Central memory CD8-positive, alpha-beta T cell (primary cell): ENCODE results near the gene PNN.
"Not testable (repeated sequence)": the region's sequence is repeated elsewhere in the genome, so short reads cannot be mapped to it uniquely, and the experiment has no call there.

Experiments used
- ATAC-seq: fragments of 150-1000 bp; cut with Tn5 transposase; replicated peaks from 2 replicates; pipeline ENCODE4 v1.10.0; 2022; ENCODE audit warnings: mild to moderate bottlenecking, moderate FRiP score, moderate number of reproducible peaks; ENCODE audit not compliant: poor library complexity, severe bottlenecking; ENCODE audit errors: extremely low read depth
- DNase-seq, 2 donors: peaks; one replicate each; pipeline ENCODE4 v3.0.0; 2021; ENCODE audit warnings: low spot score in 2 of 2
- H3K27ac Mint-ChIP-seq: one replicate; pipeline ENCODE4 v1.8.0; 2022; ENCODE audit warnings: low read depth, mild to moderate bottlenecking, moderate library complexity, mixed read lengths
- H3K27me3 Mint-ChIP-seq: one replicate; pipeline ENCODE4 v1.8.0; 2022; ENCODE audit warnings: mixed read lengths
- H3K36me3 Mint-ChIP-seq: one replicate; pipeline ENCODE4 v1.8.0; 2022; ENCODE audit warnings: mild to moderate bottlenecking, moderate library complexity, mixed read lengths; ENCODE audit not compliant: insufficient read depth
- H3K4me1 Mint-ChIP-seq: one replicate; pipeline ENCODE4 v1.8.0; 2022; ENCODE audit warnings: mixed read lengths
- H3K4me3 Mint-ChIP-seq: one replicate; pipeline ENCODE4 v1.8.0; 2022; ENCODE audit warnings: mild to moderate bottlenecking, moderate library complexity, mixed read lengths
- H3K9me3 Mint-ChIP-seq: one replicate; pipeline ENCODE4 v1.8.0; 2022; ENCODE audit warnings: mixed read lengths

Gene PNN

DNA sequence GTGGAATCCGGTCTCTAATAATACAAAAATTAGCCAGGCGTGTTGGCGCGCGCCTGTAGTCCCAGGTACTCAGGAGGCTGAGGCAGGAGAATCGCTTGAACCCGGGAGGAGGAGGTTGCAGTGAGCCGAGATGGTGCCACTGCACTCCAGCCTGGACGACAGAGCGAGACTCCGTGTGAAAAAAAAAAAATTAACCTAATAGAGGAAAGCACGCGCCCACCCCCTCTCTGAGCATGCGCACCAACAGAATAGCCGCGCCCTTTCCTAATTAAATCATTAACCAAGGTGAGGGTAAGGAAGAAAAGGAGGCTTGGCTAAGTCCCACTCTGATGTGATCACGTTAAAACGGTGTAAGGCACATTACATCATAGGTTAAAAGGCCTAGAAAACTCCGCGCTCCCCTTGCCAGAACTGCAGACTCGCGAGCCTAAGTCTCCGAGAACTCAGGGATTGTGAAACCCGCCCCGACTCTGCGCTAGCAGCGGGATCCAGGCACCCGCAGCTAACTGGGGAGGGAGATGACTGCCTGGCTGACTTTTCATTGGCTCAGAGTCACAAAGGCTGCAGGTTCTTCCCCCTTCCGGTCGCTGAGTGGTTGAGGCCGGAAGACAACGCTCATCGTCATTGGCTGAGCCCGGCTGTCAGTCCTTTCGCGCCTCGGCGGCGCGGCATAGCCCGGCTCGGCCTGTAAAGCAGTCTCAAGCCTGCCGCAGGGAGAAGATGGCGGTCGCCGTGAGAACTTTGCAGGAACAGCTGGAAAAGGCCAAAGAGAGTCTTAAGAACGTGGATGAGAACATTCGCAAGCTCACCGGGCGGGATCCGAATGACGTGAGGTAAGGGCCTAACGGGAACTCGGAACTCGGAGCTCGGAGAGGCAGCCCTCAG is at the start of gene PNN:
TSS of gene PNN (plus strand) at position 695 of the 885 bp plus-strand sequence. CDS start at position 721, 26 bp downstream.
- no peaks in the 10 kb centered on the region for H3K27me3 Mint-ChIP-seq
- peak; percentile 92 for ATAC-seq
- peaks cover 59% of the 10 kb centered on the region for H3K36me3 Mint-ChIP-seq
- H3K4me1 Mint-ChIP-seq, result peaks cover 31% of the 10 kb centered on the region
- H3K4me3 Mint-ChIP-seq, result peak within 1 kb of the TSS; percentile 100
- no peaks in the 10 kb centered on the region for H3K9me3 Mint-ChIP-seq
- DNase-seq, result peak; percentile 86 to 98
- H3K27ac Mint-ChIP-seq, result peak within 1 kb of the TSS; percentile 96

DNA sequence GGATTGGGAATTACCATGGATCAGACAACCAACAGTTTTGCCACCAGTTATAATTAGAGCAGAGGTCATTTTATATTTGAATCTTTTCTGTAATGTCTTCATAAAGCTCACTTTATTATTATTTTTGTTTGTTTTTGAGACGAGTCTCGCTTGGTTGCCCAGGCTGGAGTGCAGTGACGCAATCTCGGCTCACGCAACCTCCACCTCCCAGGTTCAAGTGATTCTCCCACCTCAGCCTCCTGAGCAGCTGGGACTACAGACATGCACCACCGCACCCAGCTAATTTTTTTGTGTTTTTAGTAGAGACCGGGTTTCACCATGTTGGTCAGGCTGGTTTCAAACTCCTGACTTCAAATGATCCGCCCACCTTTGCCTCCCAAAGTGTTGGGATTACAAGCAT is 37.2 kb upstream of the PNN start:
- H3K27ac Mint-ChIP-seq, H3K4me3 Mint-ChIP-seq, DNase-seq, H3K9me3 Mint-ChIP-seq, ATAC-seq, H3K4me1 Mint-ChIP-seq, H3K27me3 Mint-ChIP-seq: not testable (repeated sequence)
- peaks cover 40% of the 10 kb centered on the region for H3K36me3 Mint-ChIP-seq

- H3K4me1 Mint-ChIP-seq, result no peaks in the 10 kb centered on the region
- no peak overlapping the region for H3K27ac Mint-ChIP-seq
- ATAC-seq (no peak), DNase-seq (no peak)
- H3K4me3 Mint-ChIP-seq, result no peak overlapping the region
- no peaks in the 10 kb centered on the region for H3K9me3 Mint-ChIP-seq
- no peaks in the 10 kb centered on the region for H3K27me3 Mint-ChIP-seq
- H3K36me3 Mint-ChIP-seq, result peaks cover 40% of the 10 kb centered on the region
Measured at GRCh38 chr14:39138440-39138839, 36.6 kb upstream of the PNN start.

- no peaks in the 10 kb centered on the region for H3K27me3 Mint-ChIP-seq
- ATAC-seq, result no peak
- H3K4me1 Mint-ChIP-seq, result no peaks in the 10 kb centered on the region
- no peak for DNase-seq
- peaks cover 27% of the 10 kb centered on the region for H3K36me3 Mint-ChIP-seq
- no peaks in the 10 kb centered on the region for H3K9me3 Mint-ChIP-seq
- no peak overlapping the region for H3K27ac Mint-ChIP-seq
- H3K4me3 Mint-ChIP-seq, result no peak overlapping the region
Measured at GRCh38 chr14:39140170-39140569, 34.9 kb upstream of the PNN start.

DNA sequence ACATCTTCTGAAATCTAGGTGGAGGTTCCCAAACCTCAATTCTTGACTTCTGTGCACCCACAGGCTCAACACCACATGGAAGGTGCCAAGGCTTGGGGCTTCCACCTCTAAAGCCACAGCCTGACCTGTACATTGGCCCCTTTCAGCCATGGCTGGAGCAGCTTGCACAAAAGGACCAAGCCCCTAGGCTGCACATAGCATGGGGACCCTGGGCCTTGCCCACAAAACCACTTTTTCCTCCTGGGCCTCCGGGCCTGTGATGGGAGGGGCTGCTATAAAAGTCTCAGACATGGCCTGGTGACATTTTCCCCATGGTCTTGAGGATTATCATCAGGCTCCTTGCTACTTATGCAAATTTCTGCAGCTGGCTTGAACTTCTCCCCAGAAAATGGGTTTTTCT is 33.4 kb upstream of the PNN start:
- H3K36me3 Mint-ChIP-seq, result peaks cover 19% of the 10 kb centered on the region
- not testable (repeated sequence) for H3K9me3 Mint-ChIP-seq, H3K27me3 Mint-ChIP-seq, H3K27ac Mint-ChIP-seq, ATAC-seq, DNase-seq, H3K4me1 Mint-ChIP-seq, H3K4me3 Mint-ChIP-seq

GRCh38 chr14:39143226-39143625 is 31.8 kb upstream of the PNN start:
- DNase-seq, H3K4me3 Mint-ChIP-seq, H3K9me3 Mint-ChIP-seq, ATAC-seq, H3K27ac Mint-ChIP-seq, H3K4me1 Mint-ChIP-seq, H3K27me3 Mint-ChIP-seq: not testable (repeated sequence)
- peaks cover 20% of the 10 kb centered on the region for H3K36me3 Mint-ChIP-seq

- Mint-ChIP-seq H3K36me3 (peaks cover 18% of the 10 kb centered on the region), H3K4me3 (no peak overlapping the region), H3K9me3 (no peaks in the 10 kb centered on the region), H3K27me3 (no peaks in the 10 kb centered on the region), H3K27ac (no peak overlapping the region), H3K4me1 (no peaks in the 10 kb centered on the region)
- no peak for ATAC-seq
- DNase-seq, result no peak
Measured at GRCh38 chr14:39145266-39145966, 29.6 kb upstream of the PNN start.

DNA sequence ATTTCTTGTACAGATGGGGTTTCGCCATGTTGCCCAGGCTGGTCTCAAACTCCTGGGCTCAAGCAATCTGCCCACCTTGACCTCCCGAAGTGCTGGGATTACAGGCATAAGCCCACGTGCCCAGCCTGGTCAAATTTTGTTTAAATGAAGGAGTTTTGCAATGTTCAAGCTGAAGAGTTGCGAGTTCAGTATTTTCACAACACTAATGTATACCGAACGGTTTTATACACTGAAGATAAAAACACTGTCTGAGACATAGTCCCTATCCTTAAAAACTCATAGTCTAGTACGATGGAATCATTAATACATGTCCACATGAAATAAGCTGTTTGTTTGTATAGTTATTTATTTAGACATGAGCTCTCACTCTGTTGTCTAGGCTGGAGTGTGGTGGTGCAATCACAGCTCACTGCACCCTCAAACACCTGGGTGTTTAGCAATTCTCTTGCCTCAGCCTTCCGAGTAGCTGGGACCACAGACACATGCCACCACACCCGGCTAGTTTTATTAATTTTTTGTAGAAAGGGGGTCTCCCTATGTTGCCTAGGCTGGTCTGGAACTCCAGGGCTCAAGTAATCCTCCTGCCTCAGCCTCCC is 20.4 kb upstream of the PNN start:
- no peak for ATAC-seq
- Mint-ChIP-seq H3K4me1 (no peaks in the 10 kb centered on the region), H3K27me3 (no peaks in the 10 kb centered on the region), H3K4me3 (no peak overlapping the region), H3K36me3 (peaks cover 46% of the 10 kb centered on the region), H3K27ac (no peak overlapping the region), H3K9me3 (no peaks in the 10 kb centered on the region)
- DNase-seq, result no peak

DNA sequence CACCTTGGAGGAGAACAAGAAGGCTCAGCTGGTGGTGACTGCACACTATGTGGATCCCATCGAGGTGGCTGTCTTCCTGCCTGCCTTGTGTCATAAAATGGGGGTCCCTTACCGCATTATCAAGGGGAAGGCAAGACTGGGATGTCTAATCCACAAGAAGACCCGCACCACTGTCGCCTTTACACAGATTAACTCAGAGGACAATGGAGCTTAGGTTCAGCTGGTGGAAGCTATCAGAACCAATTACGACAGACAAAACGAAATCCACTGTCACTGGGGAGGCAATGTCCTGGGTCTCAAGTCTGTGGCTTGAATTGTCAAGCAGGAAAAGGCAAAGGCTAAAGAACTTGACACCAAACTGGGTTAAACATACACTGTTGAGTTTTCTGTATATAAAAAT is 17.6 kb upstream of the PNN start:
- peaks cover 33% of the 10 kb centered on the region for H3K36me3 Mint-ChIP-seq
- H3K9me3 Mint-ChIP-seq, result no peaks in the 10 kb centered on the region
- peaks cover 22% of the 10 kb centered on the region for H3K4me1 Mint-ChIP-seq
- ATAC-seq (no peak), DNase-seq (no peak)
- H3K4me3 Mint-ChIP-seq, result no peak overlapping the region
- H3K27ac Mint-ChIP-seq, result no peak overlapping the region
- no peaks in the 10 kb centered on the region for H3K27me3 Mint-ChIP-seq

- no peak for ATAC-seq
- DNase-seq, result no peak
- Mint-ChIP-seq H3K4me3 (no peak overlapping the region), H3K36me3 (peaks cover 30% of the 10 kb centered on the region), H3K27ac (no peak overlapping the region), H3K9me3 (no peaks in the 10 kb centered on the region), H3K27me3 (no peaks in the 10 kb centered on the region), H3K4me1 (peaks cover 27% of the 10 kb centered on the region)
Measured at GRCh38 chr14:39158222-39158858, 16.7 kb upstream of the PNN start.

DNA sequence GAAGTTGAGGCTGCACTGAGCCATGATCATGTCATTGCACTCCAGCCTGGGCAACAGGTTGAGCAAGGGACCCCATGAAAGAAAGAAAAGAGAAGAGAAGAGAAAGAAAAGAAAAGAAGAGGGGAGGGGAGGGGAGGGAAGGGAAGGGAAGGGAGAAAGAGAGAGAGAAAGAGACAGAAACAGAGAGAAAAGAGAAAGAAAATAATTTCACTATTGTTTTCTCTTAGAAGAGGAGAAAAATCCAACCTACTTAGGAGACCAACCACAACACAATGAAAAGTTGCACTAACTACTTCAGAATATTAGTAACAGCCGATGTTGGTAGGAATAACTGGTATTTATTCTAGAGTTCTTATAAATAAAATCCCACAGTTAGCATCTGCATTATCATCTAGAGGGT is 14.6 kb upstream of the PNN start:
- Mint-ChIP-seq H3K27me3 (no peaks in the 10 kb centered on the region), H3K9me3 (no peaks in the 10 kb centered on the region), H3K36me3 (peaks cover 22% of the 10 kb centered on the region), H3K4me3 (no peak overlapping the region), H3K27ac (peak overlapping the region; percentile 69), H3K4me1 (peaks cover 43% of the 10 kb centered on the region)
- ATAC-seq (no peak), DNase-seq (no peak)

GRCh38 chr14:39167797-39168320 is 7.2 kb upstream of the PNN start:
- H3K36me3 Mint-ChIP-seq, result peaks cover 17% of the 10 kb centered on the region
- H3K27ac Mint-ChIP-seq, result peak overlapping the region; percentile 99
- H3K4me3 Mint-ChIP-seq, result peak overlapping the region; percentile 38
- not testable (repeated sequence) for H3K27me3 Mint-ChIP-seq, H3K9me3 Mint-ChIP-seq, DNase-seq, ATAC-seq
- peaks cover 57% of the 10 kb centered on the region for H3K4me1 Mint-ChIP-seq
